ENCODE data around the gene COL19A1.
"Not testable (repeated sequence)": the region's sequence is repeated elsewhere in the genome, so short reads cannot be mapped to it uniquely, and the experiment has no call there.

COL19A1 gene

DNA sequence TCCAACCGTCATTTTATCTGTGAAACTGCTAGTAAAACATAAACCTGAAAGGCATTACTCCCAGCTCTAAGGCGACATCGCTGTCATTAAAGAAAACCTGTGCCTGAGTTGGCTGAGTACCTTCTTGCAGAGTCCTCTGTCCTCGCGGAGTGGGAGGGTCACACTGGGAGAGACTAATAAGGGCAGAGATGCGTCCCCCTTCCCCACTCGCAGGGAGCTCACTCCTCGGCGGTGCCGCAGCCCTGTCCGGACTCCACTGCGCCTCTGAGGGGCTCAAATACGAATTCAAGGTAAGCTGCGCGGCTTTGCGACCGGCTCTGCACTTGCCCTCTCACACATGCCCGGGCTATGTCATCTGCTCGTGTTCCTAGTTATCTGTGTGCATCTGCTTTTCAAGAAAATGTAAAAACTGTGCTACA is at the start of gene COL19A1:
Gene COL19A1, plus strand, starts transcription at position 206 of the 419 bp plus-strand sequence. CDS start 13,012 bp downstream, outside the sequence.
- Histone ChIP-seq H3K36me3 (ENCODE audit: control insufficient read depth, insufficient read depth, low read length, severe bottlenecking) (no peaks in the 10 kb centered on the region), H3K4me3 (ENCODE audit: low read length) (peak within 1 kb of the TSS; percentile 82), H3K4me1 (ENCODE audit: control insufficient read depth, insufficient read depth, low read length) (peaks cover 17% of the 10 kb centered on the region), H3K9ac (ENCODE audit: low read length) (peak within 1 kb of the TSS; percentile 75), H3K27me3 (replicated peaks; ENCODE audit: control insufficient read depth, insufficient read depth, low read length) (peaks cover 18% of the 10 kb centered on the region), H3K9me3 (ENCODE audit: control insufficient read depth, low read length) (no peaks in the 10 kb centered on the region)
- peak; percentile 5 for DNase-seq (ENCODE audit: low read depth)

DNA sequence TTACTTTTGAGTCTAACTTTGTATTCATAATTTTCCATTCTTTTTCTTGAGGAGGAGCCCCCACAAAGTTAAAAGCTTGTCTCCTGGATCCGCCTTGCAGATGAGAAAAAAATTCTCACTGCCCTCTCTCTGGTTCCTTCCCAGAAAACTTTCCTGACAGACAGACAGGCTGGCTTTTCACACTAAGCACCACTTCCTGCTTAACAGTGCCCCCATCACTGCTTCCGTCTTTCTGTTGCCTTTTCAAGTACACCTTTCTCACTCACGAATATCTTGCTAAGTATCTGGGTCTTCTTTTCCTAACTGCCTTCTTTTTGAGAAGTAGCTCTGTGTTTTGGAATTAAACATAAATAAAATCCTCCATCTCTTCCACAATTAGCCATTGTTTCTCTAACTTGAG is 49.8 kb upstream of the COL19A1 start:
- H3K9me3 ChIP-seq (ENCODE audit: control insufficient read depth, low read length): no peaks in the 10 kb centered on the region

DNA sequence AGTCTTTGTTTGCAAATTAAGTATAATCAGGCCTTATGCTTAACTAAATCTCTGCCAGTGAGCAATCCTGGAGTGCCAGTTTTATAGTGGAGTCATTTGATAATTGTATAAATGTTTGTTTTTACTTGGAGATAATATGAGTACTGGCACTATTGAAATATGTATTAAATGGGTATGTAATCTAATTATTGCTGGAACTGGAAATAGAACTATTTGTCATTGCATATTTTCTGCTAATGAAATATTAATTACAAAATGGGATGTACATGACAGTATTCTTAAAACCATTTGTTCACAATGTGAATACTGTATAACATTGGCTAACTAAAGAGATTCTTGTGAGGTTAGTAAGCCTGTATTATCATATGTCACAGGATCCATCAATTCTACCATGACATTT is 49.0 kb upstream of the COL19A1 start:
- Histone ChIP-seq H3K36me3 (ENCODE audit: control insufficient read depth, insufficient read depth, low read length, severe bottlenecking) (no peaks in the 10 kb centered on the region), H3K27me3 (replicated peaks; ENCODE audit: control insufficient read depth, insufficient read depth, low read length) (no peaks in the 10 kb centered on the region), H3K4me3 (ENCODE audit: low read length) (no peak overlapping the region), H3K4me1 (ENCODE audit: control insufficient read depth, insufficient read depth, low read length) (no peaks in the 10 kb centered on the region), H3K9ac (ENCODE audit: low read length) (no peak overlapping the region), H3K9me3 (ENCODE audit: control insufficient read depth, low read length) (no peaks in the 10 kb centered on the region)
- no peak for DNase-seq (ENCODE audit: low read depth)

More for the DNA sequence above, 49.8 kb upstream of the COL19A1 start:
- Histone ChIP-seq H3K9ac (ENCODE audit: low read length) (no peak overlapping the region), H3K4me1 (ENCODE audit: control insufficient read depth, insufficient read depth, low read length) (no peaks in the 10 kb centered on the region), H3K4me3 (ENCODE audit: low read length) (no peak overlapping the region), H3K27me3 (replicated peaks; ENCODE audit: control insufficient read depth, insufficient read depth, low read length) (no peaks in the 10 kb centered on the region), H3K36me3 (ENCODE audit: control insufficient read depth, insufficient read depth, low read length, severe bottlenecking) (no peaks in the 10 kb centered on the region)
- DNase-seq (ENCODE audit: low read depth): no peak

DNA sequence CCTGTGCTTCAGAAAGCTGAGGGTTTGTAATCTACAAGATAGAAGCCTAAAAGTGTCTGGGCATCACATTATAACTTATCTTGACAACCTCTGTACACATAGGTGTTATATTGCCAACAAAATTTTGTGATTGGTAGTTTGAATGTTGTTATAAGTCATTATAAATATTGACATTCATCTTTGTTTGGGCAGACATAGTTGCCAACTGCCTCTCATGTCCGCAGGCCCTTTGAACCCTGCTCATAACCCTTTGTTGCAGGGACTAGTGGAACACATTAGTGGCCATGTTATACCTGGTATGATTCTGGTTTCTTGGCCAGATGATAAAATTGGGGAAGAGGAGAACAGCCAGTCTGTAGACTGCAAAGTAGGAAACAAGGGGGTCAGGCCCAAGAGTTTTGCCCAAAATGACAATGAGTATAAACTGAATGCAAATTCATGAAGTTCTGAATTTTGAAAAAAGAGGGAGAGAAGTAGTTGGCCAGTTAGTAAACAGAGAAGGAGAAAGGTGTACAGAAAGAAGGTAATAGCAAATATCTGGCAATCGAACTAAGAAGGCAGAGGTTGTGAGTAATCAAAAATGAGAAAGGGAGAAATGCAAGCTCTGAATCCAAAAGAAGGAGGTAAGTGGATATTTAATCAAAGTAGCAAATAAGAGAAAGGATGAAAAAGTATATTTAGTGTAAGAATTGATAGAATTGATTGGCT is 48.0 kb upstream of the COL19A1 start:
- Histone ChIP-seq H3K36me3 (ENCODE audit: control insufficient read depth, insufficient read depth, low read length, severe bottlenecking) (no peaks in the 10 kb centered on the region), H3K9me3 (ENCODE audit: control insufficient read depth, low read length) (no peaks in the 10 kb centered on the region), H3K27me3 (replicated peaks; ENCODE audit: control insufficient read depth, insufficient read depth, low read length) (no peaks in the 10 kb centered on the region), H3K9ac (ENCODE audit: low read length) (no peak overlapping the region), H3K4me3 (ENCODE audit: low read length) (no peak overlapping the region), H3K4me1 (ENCODE audit: control insufficient read depth, insufficient read depth, low read length) (no peaks in the 10 kb centered on the region)
- no peak for DNase-seq (ENCODE audit: low read depth)

DNA sequence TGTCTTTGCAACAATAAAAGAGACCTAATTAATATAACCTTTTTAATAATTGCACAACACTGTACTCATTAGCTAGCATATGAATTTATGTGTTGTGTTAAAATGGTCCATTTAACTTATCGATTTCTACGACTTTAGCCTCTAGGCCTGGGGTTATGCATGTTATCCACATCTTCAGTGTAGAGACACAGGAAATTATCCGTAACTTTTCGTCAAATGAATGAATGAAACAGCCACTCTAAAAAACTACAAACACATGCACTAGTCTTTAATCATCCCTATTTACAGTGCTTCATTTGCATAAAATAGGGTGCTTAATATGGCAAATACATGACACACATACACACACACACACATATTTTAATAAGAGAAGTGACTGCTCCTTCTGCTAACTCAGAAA is 47.2 kb upstream of the COL19A1 start:
- no peak overlapping the region for H3K4me3 ChIP-seq (ENCODE audit: low read length)
- no peaks in the 10 kb centered on the region for H3K4me1 ChIP-seq (ENCODE audit: control insufficient read depth, insufficient read depth, low read length)
- no peaks in the 10 kb centered on the region for H3K36me3 ChIP-seq (ENCODE audit: control insufficient read depth, insufficient read depth, low read length, severe bottlenecking)
- no peak overlapping the region for H3K9ac ChIP-seq (ENCODE audit: low read length)
- no peak for DNase-seq (ENCODE audit: low read depth)
- no peaks in the 10 kb centered on the region for H3K9me3 ChIP-seq (ENCODE audit: control insufficient read depth, low read length)
- H3K27me3 ChIP-seq (replicated peaks; ENCODE audit: control insufficient read depth, insufficient read depth, low read length): no peaks in the 10 kb centered on the region

DNA sequence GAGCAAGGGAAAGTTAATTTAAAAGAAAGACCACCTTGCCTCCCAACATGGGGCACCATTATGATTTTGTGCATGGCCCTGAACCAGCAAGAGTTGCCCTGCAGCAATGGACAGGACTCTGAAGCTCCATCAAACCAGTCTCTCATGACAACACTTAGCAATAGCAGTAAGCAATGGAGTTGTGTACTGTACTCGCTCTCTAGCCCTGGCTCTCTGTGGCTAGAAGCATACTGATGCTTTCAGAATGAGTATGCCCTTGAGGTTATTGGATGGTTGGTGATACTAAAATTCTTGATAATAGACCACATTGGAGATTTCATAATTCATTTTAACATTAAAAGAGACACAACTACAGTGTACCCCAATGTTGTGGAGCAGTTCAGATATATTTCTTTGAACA is 46.3 kb upstream of the COL19A1 start:
- DNase-seq (ENCODE audit: low read depth): no peak
- H3K36me3 ChIP-seq (ENCODE audit: control insufficient read depth, insufficient read depth, low read length, severe bottlenecking): no peaks in the 10 kb centered on the region
- H3K4me3 ChIP-seq (ENCODE audit: low read length): no peak overlapping the region
- no peak overlapping the region for H3K9ac ChIP-seq (ENCODE audit: low read length)
- no peaks in the 10 kb centered on the region for H3K27me3 ChIP-seq (replicated peaks; ENCODE audit: control insufficient read depth, insufficient read depth, low read length)
- no peaks in the 10 kb centered on the region for H3K9me3 ChIP-seq (ENCODE audit: control insufficient read depth, low read length)
- H3K4me1 ChIP-seq (ENCODE audit: control insufficient read depth, insufficient read depth, low read length): no peaks in the 10 kb centered on the region

DNA sequence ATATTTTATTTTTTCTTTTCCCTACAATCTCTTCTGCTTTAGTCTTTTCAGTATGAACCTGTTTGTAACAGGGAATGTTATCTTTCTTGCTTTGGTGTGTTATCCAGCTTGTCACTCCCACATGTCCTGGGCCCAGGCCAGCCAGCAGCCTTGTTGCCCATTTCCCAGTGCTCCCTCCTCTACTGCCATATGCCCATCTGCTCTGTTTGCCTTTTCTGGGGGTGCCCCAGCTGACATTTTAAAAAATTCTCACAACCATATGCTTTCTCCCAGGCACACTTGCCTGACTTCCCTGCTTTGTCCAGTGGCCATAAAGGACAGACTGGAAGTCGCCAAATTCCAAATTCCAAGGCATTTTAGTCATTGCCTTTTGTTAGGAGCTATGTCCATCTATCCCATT is 45.9 kb upstream of the COL19A1 start:
- no peaks in the 10 kb centered on the region for H3K9me3 ChIP-seq (ENCODE audit: control insufficient read depth, low read length)
- no peaks in the 10 kb centered on the region for H3K36me3 ChIP-seq (ENCODE audit: control insufficient read depth, insufficient read depth, low read length, severe bottlenecking)
- H3K27me3 ChIP-seq (replicated peaks; ENCODE audit: control insufficient read depth, insufficient read depth, low read length): no peaks in the 10 kb centered on the region
- H3K4me1 ChIP-seq (ENCODE audit: control insufficient read depth, insufficient read depth, low read length): peaks cover under 1% of the 10 kb centered on the region
- DNase-seq (ENCODE audit: low read depth): no peak
- H3K4me3 ChIP-seq (ENCODE audit: low read length): no peak overlapping the region
- H3K9ac ChIP-seq (ENCODE audit: low read length): no peak overlapping the region

DNA sequence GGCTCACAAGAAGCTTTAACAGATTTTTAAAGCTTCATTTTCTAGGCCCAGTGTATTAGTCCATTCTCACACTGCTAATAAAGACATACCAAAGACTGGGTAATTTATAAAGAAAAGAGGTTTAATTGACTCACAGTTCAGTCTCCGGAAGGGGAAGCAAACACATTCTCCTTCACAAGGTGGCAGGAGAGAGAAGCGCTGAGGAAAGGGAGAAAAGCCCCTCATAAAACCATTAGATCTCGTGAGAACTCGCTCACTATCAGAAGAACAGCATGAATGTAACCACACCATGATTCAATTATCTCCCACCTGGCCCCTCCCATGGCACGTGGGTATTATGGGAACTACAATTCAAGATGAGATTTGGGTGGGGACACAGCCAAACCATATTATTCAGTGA is 42.0 kb upstream of the COL19A1 start:
- not testable (repeated sequence) for H3K36me3 ChIP-seq (ENCODE audit: control insufficient read depth, insufficient read depth, low read length, severe bottlenecking); H3K4me3 ChIP-seq (ENCODE audit: low read length); DNase-seq (ENCODE audit: low read depth); H3K9ac ChIP-seq (ENCODE audit: low read length); H3K9me3 ChIP-seq (ENCODE audit: control insufficient read depth, low read length); H3K27me3 ChIP-seq (replicated peaks; ENCODE audit: control insufficient read depth, insufficient read depth, low read length)
- H3K4me1 ChIP-seq (ENCODE audit: control insufficient read depth, insufficient read depth, low read length): peaks cover 23% of the 10 kb centered on the region

DNA sequence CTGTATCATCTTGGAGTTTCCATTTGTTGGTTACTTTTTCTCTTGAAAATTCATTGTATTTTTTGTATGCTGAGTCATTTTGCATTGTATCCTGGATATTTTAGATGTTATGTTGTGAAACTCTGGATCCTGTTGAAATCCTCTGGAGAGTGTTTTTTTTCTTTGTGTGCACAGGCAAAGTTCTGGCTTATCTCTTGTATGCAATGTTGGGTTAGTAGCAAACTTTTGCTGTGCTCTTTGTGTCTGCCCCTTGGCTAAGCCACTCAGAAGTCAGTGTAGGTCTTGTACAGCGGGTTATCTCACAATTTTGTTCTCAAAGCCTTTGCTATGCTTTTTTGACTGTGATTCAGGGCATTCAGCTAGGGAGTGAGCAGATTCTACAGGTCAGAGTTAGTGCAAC is 40.5 kb upstream of the COL19A1 start:
- Histone ChIP-seq H3K36me3 (ENCODE audit: control insufficient read depth, insufficient read depth, low read length, severe bottlenecking) (no peaks in the 10 kb centered on the region), H3K9ac (ENCODE audit: low read length) (peak overlapping the region; percentile 55), H3K4me1 (ENCODE audit: control insufficient read depth, insufficient read depth, low read length) (peaks cover 23% of the 10 kb centered on the region), H3K27me3 (replicated peaks; ENCODE audit: control insufficient read depth, insufficient read depth, low read length) (no peaks in the 10 kb centered on the region), H3K9me3 (ENCODE audit: control insufficient read depth, low read length) (no peaks in the 10 kb centered on the region), H3K4me3 (ENCODE audit: low read length) (peak overlapping the region; percentile 72)
- peak; percentile 87 for DNase-seq (ENCODE audit: low read depth)

DNA sequence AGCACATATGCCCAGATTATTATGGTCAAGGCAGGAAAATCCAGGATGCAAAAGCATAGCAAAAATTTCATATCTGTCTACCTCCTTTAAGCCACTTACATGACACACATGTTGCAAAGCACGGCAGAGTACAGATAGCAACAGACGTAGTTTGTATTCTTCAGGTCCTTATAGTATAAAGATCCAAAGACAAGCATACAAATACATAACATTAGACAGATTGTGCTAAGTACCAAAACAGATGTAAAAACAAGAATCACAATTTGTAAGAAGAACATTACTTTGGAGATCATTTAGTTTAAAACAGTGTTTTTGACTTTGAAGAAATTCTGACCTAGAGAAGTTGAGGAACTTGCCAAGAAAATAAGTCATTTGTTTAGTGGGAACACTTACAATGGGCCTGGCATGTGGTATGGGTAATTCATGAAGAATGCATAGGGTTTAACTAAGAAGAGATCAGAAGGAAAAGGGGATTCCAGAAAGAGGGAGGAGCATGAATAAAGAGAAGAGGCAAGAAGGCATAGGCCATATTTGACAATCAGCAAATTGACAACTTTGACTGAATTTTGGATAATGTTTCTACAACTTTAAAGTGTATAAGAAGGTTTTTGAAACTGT is 39.0 kb upstream of the COL19A1 start:
- Histone ChIP-seq H3K9ac (ENCODE audit: low read length) (no peak overlapping the region), H3K36me3 (ENCODE audit: control insufficient read depth, insufficient read depth, low read length, severe bottlenecking) (no peaks in the 10 kb centered on the region), H3K9me3 (ENCODE audit: control insufficient read depth, low read length) (no peaks in the 10 kb centered on the region), H3K4me1 (ENCODE audit: control insufficient read depth, insufficient read depth, low read length) (peaks cover 23% of the 10 kb centered on the region), H3K27me3 (replicated peaks; ENCODE audit: control insufficient read depth, insufficient read depth, low read length) (no peaks in the 10 kb centered on the region), H3K4me3 (ENCODE audit: low read length) (peak overlapping the region; percentile 17)
- DNase-seq (ENCODE audit: low read depth): peak; percentile 79

DNA sequence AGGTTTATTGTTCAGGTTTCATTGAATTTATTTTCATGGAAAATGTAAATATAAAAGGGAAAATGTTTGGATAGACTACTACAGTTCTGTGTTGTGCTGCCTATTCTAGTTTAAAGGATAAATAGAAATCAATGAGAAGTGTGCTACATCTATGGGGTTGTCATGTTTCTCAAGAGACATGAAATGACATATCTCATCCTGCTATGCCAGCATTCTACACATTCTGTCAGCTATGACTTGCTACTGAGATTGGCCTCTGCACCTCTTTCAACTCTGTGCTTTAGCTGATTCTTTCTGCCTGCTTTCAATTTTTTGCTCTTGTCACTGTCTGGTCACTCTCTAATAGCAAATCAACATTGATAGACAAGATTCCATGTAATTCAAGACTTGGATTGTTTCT is 33.8 kb upstream of the COL19A1 start:
- no peak overlapping the region for H3K4me3 ChIP-seq (ENCODE audit: low read length)
- no peak overlapping the region for H3K9ac ChIP-seq (ENCODE audit: low read length)
- H3K9me3 ChIP-seq (ENCODE audit: control insufficient read depth, low read length): no peaks in the 10 kb centered on the region
- H3K27me3 ChIP-seq (replicated peaks; ENCODE audit: control insufficient read depth, insufficient read depth, low read length): no peaks in the 10 kb centered on the region
- no peak for DNase-seq (ENCODE audit: low read depth)
- no peaks in the 10 kb centered on the region for H3K36me3 ChIP-seq (ENCODE audit: control insufficient read depth, insufficient read depth, low read length, severe bottlenecking)
- peaks cover 5% of the 10 kb centered on the region for H3K4me1 ChIP-seq (ENCODE audit: control insufficient read depth, insufficient read depth, low read length)
